ENCODE measurements around the gene MGAT3.
"Not testable (repeated sequence)": the region's sequence is repeated elsewhere in the genome, so short reads cannot be mapped to it uniquely, and the experiment has no call there.

MGAT3 gene

DNA sequence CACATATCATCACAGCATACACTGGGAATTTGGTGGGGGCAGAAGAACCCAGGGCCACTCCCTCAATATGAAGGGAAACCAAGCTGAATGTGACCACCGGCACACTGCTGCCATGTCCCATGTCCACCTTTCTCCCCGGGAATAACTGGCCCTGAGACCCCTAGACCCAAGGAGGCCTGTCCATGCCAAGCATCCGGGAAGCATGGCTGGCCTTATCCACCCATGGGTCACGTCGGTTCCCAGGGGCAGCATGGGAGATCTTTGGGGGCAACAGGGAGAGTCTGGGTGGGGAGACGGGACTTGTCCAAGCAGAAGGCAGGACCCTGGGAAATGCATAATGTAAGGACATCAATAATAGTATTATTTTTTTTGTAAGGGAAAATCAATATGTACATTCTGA is 34.9 kb downstream of the MGAT3 start:
- ATAC-seq: no peak
- no peak for DNase-seq

DNA sequence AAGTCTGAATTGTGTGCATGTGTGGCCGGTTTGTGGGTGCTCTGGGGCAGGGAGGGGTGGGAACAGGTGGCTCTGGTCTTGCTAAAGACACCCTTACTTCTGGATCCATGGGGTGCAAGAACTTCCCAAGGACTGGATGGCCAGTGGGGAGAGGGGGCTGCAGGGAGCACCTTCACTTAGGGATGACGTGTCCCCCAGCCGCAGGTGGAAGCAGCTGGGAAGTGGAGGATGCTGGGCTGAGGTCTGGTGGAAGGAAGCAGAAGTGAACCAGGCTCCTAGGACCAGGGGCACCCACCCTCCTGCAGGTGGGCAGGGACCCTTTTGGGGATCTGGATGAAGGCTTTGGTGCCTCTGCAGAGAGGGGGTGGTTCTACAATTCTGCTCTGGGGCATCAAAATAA is 35.4 kb downstream of the MGAT3 start:
- no peak for ATAC-seq
- DNase-seq: no peak

DNA sequence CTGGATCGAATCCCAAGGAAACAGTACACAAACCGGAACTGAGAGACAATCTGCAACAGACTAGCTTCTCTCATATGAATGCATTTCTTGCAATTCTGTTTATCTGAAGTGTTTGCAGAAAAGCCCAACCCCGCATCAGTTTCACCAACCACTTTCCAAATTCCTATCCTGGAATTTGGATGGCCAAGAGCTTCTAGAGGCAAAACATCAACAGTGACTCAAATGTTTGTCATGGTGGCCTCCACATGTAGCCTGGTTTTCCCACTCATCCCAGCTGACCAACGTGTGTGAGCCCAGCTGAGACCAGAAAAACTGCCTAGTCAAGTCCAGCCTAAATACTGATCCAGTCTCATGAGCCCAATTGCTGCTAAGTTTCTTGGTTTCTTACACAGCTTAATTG is 36.9 kb downstream of the MGAT3 start:
- DNase-seq (no peak), ATAC-seq (no peak)

DNA sequence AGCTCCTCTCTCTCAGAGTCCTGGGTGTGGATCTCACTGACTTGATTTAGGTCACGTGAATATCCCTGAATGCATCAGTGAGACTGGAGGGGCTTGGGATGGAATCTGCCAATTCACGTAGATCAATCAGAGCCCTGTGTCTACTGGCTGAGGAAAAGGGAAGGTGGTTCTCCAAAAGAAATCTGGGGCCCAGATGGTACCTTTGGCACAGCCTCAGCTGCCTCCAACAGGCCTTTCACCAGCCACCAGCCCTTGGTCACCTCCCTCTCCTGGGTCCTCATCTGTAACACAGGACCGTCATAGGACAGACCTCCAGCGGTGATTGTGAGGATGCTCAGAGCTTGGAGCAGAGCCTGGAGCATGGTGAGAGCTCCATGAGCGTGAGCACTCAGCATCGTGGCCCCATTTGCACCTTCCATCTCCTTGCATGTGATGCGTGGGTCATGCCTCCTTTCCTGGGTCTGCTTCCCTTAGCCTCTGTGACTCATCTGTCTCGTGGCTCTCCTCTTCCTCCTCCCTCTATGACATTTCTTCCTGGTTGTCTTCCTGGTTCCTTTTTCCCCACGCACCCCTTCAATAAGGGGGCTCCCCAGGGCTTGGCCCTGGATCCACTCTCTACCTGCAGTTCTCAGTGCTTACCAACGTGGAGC is 37.8 kb downstream of the MGAT3 start:
- ATAC-seq (no peak), DNase-seq (no peak)

DNA sequence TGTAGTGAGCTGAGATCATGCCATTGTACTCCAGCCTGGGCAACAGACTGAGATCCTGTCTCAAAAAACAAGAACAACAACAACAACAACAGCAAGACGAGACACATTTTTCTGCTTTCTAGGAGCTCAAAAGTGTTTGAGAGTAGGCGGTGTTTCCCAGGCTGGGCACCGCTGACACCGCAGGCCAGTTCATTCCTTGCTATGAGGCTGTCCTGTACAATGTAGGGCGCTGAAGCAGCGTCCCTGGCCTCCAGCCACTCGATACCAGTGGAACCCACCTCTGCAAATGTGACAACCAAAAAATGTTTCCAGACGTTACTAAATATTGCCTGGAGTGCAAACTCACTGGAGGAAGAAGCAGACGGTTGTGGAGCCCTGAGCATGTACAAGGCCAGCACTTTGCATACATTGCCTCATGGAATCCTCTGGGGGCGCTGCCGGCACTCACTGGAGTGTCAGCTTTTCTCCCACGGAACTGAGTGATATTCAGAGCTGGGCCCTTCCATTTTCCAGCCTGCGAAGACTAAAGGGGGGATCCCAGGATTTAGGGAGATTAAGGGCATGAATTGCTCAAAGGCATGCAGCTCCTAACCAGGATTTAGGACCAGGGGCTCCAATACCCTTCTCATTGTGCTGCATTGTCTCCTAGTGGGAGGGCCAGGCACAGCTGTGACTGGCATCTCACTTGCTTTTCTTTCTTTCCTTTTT is 39.5 kb downstream of the MGAT3 start:
- ATAC-seq: peak; percentile 72
- peak; percentile 73 for DNase-seq

DNA sequence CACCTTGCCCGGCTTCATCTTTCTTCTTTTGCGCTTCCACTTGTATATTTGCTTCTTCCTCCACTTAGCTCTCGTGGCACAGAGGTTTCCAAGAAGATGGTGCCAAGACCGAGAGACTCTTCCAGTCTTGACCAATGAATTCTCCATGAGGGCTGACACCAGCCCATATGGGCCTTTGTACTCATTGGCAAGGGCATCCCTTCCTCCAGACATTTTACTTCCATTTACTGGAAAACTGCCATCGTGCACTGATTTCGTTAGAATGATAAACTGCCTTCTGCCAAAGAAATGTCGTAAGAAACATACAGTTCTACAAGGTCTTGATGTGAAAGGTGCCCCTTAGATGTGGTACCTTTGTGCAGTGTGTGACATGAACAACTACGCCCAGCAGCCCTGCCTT is 40.6 kb downstream of the MGAT3 start:
- ATAC-seq: no peak
- DNase-seq: no peak

DNA sequence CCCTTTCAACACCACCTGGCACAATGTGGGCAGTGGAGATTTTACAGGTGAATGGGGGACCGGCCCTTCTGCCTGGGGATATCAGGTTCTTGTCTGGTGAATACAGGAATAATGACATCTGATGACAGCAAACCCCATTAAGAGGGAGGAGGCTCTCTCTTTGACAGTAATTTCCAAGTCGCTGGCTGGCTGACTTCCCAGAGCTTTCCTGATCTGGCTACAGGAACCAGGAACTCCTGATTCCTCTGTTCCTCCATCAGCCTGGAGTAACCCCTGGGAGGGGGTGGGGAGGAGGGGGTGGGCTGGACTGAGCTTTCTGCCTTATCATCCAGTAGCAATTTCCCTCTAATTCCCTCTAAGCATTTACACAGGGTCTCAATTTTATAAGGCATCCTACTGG is 41.6 kb downstream of the MGAT3 start:
- no peak for ATAC-seq
- no peak for DNase-seq

DNA sequence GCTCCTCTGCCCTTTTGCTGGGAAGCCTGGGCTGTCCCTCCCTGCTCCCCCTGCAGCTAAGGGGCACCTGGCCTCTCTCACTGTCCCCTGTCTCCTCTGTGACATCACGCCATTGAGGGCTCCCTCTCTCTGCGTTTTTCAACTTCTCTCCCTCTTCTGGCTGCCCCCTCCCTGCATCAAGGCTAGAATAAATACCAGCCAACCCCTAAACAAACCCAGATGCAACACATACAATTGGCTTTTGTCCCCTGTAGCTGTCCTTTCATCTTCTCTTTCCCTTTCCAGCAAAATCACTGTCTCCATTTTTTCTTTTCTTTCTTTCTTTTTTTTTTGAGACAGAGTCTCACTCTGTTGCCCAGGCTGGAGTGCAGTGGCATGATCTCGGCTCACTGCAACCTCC is 42.0 kb downstream of the MGAT3 start:
- ATAC-seq: no peak
- DNase-seq: no peak

DNA sequence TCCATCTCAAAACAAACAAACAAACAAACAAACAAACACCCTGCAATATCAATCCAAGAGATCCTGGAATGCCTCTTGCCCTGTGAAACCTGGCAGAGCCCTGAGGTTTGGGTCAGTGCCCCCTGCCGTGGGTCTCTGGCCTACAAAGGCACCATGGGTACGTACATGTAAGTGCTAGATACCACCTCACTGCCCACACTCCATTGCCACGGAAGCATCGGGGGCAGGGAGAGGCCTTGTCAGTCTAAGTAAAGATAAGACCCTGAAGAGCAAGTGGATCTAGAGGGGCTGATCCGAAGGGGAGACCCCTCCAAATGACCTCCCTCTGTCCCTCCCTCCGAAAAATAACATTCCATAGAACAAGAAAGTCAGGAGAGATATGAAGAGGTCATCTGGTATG is 43.3 kb downstream of the MGAT3 start:
- DNase-seq (no peak), ATAC-seq (no peak)

DNA sequence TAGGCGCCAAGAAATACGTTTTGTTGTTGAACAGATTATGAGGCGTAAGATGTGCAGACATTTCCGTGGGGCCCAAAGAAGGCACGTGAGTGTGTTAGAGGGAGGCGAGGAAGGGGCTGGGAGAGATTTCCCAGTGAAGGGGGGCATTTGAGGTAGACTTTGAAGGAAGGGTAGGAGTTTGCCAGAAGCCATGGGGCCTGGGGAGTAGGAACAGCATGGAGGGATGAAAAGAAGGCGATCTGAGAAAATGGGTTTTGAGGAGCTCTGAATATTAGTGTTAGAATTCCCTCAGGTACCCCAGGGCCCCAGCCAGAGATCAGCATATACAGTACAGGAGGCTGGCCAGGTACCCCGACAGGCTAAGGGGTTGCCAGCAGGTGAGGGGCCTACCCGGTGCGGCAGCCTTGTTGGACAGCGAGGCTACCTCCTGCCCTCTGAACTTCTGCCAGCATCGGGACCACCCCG is 44.9 kb downstream of the MGAT3 start:
- ATAC-seq (no peak), DNase-seq (no peak)

DNA sequence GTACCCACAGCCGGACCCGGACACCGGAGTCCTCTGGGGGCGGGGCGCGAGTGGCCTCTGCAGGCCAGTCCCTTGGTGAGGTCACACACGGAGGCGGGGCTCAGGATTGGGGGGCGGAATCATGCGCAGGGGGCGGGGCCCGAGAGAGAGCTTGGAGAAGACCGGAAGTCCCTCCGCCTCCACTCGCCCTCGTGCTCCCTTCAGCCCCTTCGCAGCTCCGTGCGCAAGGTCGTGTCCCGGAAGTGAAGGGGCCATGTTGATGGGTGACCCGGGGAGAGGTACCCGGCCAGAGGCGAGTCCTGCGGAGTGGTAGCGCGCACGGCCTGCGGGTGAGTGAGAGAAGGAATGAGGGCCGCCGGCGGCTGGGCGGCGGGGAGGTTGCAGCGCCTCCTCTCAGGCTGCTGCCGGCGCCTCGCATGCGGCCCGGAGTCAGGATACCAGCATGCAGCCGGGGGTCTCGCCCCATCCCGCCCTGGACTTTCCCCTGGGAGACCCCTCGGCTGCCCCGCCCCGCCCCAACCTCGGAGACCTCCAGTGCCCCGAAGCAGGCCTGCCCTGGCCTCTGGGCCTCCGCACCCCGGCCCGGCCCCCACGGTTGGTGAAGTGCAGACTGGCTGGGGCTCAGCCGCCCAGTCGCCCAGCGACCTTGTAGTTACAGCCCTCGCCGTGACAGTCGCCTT is 45.4 kb downstream of the MGAT3 start, which contains the start of gene MIEF1:
Gene MIEF1, plus strand, starts transcription at position 182 of the 680 bp plus-strand sequence. CDS start 9,005 bp downstream, outside the sequence.
- ATAC-seq: peak; percentile 97
- DNase-seq: peak; percentile 97

DNA sequence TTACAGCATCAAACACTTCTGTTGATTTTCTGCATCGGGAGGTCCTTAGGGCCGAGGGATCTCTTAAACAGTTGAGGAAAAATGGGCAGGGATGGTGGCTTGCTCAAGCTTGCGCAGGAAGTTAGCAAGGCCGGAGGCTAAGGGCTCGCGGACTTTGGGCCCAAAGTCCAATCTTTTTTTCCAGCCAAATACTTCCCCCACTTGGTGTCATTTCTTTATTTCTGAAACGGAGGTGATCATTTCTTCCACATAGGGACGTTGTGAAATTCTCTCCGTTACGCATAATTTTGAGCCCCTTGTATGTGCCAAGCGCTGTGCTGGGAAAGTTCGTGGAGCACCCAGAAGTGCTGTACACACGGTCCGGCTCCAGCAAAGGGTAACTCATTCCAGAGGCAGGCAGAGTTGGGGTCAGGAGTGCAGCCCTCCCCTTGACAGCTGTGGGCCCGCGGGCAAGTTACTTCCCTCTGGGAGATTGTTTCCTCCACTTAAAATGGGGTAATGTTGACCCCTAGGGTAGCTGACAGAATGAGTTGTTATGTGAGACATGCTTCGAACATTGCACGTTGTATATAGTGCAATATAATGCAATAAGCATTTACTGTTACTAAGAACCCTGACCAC is 46.1 kb downstream of the MGAT3 start:
- no peak for ATAC-seq
- DNase-seq: no peak

DNA sequence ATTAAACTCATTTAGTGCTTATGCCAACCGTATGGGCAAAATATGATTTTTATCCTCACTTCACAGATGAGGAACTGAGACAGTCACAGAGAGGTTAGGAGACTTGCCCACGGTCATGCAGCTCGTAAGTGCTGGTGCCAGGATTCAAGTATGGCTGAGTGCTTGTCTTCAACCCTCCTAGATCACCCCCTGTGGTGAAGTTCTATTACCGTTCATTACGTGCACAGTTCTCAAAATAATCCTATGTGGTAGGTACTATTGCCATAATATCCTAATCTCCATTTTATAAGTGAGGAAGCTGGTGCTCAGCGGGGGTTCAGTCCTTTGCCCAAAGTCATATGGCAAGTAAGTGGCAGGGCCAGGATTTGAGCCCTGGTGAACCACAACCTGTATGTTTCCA is 46.8 kb downstream of the MGAT3 start:
- DNase-seq: no peak
- ATAC-seq: no peak

DNA sequence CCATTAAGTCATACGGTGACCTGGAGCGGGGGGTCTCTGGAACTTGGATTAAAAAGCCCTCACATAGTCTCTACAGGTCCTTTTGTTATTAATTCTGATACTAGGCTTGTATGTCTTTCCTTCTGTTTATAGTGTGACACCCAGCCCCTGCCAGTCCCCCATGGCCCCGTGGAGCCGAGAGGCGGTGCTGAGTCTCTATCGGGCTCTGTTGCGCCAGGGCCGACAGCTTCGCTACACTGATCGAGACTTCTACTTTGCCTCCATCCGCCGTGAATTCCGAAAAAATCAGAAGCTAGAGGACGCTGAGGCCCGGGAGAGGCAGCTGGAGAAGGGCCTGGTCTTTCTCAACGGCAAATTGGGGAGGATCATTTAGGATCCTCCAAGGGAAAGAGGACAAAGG is 47.3 kb downstream of the MGAT3 start:
- DNase-seq: no peak
- ATAC-seq: no peak

DNA sequence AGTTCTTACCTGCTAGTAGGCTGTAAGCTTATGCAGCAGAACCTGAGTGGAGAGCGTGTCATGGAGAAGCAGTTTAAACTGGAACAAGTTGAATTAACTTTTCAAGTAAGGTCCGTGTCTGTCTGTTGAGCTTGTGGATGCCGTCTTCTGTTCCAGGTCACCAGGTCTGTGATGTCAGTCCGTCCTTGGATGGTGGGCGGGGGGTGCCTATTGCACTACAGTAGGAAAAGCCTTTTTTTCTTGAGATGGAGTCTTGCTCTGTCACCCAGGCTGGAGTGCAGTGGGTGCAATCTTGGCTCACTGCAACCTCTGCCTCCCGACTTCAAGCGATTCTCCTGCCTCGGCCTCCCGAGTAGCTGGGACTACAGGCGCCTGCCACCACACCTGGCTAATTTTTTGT is 50.2 kb downstream of the MGAT3 start:
- not testable (repeated sequence) for ATAC-seq, DNase-seq

DNA sequence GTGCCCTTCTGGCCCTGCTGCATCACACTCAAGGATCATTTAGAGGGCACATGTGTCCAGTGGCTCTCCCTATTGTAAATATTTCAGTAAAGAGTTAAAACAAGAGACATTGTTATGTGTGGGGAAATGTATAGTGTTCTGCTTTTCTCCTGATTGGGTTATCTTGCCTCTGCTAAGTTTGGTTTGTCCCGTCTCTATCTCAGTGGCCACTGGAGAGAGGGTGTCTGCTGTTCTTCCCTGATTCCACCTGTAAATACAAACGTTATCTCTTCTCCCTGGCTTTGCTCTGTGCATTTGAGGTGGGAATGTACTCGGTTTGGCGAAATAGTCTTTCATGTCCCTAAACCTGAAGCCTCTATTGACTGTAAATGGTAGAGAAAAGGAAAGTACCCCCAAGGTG is 51.6 kb downstream of the MGAT3 start:
- ATAC-seq (no peak), DNase-seq (no peak)

DNA sequence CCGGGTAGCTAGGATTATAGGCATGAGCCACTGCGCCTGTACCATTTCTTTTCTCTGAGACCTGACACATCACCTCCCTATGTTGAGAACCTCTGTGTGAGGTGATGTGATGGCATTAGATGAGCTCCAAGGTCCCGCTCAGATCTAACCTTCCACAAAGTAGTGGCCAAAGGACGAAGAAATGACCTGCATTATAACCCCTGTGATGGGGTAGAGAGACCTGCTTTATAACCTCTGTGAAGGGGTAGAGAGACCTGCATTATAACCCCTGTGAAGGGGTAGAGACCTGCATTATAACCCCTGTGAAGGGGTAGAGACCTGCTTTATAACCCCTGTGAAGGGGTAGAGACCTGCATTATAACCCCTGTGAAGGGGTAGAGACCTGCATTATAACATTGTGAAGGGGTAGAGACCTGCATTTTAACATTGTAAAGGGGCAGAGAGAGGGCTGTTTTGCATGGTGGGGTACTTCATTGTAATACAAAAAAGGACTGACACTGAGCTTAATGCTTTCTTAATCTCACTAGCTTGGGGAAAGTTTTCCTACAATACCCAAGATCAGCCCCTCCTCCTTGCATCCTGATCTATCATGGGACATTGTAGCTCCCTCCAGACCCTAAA is 53.8 kb downstream of the MGAT3 start:
- ATAC-seq (no peak), DNase-seq (no peak)

DNA sequence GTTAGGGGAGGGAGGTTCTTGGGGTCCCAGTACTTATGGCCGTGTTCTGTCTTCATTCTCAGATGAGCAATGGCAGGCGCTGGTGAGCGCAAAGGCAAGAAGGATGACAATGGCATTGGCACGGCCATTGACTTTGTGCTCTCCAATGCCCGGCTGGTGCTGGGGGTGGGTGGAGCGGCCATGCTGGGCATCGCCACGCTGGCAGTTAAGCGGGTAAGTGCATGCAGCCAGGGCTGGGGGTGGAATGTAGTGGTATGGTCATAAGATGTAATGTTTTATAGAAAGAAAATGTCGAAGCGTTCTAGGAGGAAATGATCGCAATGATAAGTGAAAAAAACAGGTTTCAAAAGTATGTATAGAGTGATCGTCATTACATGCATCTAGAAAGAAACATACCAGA is 54.4 kb downstream of the MGAT3 start:
- DNase-seq (no peak), ATAC-seq (no peak)

DNA sequence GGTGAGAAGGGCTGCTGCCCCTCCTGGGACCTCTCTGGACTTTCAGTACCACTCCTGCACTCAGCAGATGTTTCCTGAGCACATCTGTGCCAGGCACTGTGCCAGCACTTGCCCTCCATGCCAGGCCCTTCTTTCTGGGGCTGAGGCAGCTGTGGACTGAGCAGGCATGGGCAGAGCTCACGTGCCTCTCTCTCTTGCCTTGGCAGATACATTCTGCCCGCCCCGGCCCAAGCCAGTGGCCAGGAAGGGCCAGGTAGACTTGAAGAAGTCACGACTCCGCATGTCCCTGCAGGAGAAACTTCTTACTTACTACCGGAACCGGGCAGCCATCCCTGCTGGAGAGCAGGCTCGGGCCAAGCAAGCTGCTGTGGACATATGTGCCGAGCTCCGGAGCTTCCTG is 55.2 kb downstream of the MGAT3 start:
- DNase-seq (no peak), ATAC-seq (no peak)

DNA sequence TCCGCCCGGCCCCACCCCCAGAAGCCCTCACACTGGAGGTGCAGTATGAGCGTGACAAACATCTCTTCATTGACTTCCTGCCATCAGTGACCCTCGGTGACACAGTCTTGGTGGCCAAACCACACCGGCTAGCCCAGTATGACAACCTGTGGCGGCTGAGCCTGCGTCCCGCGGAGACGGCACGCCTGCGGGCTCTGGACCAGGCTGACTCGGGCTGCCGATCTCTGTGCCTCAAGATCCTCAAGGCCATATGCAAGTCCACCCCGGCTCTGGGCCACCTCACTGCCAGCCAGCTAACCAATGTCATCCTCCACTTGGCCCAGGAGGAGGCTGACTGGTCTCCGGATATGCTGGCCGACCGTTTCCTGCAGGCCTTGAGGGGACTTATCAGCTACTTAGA is 57.0 kb downstream of the MGAT3 start:
- DNase-seq (no peak), ATAC-seq (no peak)

DNA sequence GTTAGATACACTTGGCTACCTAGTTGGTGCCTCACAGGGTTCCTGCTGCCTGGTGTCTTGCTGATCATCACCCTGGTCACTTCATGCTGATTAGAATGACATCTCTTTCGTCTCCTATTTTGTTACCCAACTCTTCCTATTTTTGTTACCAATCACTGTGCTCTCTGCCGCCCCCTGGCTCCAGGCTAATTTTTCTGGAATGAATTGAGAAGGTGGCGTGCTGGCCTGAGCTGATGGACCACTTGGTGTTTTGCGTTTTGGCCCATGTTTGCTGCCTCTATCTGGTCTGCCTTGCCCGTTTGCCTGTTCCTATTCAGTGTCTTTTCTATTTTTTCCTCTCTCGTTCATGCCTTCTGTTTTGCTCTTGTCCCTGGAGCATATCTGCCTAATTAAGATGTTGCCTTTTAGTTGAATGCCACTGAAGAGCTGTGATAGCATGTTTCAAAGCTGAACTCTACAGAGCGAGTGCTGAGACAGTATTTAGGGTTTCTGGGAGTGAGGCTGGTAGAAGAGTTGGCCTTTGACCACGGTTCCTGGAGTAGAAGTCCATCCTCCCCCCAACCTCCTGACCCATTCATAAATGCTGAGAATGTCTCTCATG is 57.7 kb downstream of the MGAT3 start:
- DNase-seq (peak; percentile 68), ATAC-seq (no peak)
